Smooth muscle cell (in vitro differentiated cells): ENCODE results near the gene COLEC11. TPM values are rescaled to one million over a fixed set of nuclear protein-coding genes. Genes with fewer than 3 reads are reported as not detected.

ENCODE experiments used
- DNase-seq: peaks from one replicate; lab custom pipeline; 2025; ENCODE audit not compliant: unreplicated experiment; lab: John Stamatoyannopoulos, UW
- H2AFZ ChIP-seq: fragments of 200-600 bp; sonication (generic); 2 replicates; pipeline ENCODE4 v1.6.0; 2016; ENCODE audit warnings: antibody characterized with exemption, low read depth, mild to moderate bottlenecking
- H3F3A ChIP-seq: fragments of 200-600 bp; sonication (generic); 2 replicates; pipeline ENCODE4 v1.6.0; 2017; ENCODE audit warnings: antibody characterized with exemption, low read depth
- H3K27ac ChIP-seq: fragments of 200-600 bp; sonication (generic); 2 replicates; pipeline ENCODE4 v1.5.1; 2016; ENCODE audit warnings: low read depth, mild to moderate bottlenecking
- H3K27me3 ChIP-seq: fragments of 200-600 bp; sonication (generic); 2 replicates; pipeline ENCODE4 v1.6.1; 2016; ENCODE audit warnings: low read depth, mild to moderate bottlenecking
- H3K36me3 ChIP-seq: fragments of 200-600 bp; sonication (generic); 2 replicates; pipeline ENCODE4 v1.5.1; 2016; ENCODE audit warnings: low read depth
- H3K4me1 ChIP-seq: fragments of 200-600 bp; sonication (generic); 2 replicates; pipeline ENCODE4 v1.5.1; 2016; ENCODE audit warnings: low read depth
- H3K4me2 ChIP-seq: fragments of 200-600 bp; sonication (generic); 2 replicates; pipeline ENCODE4 v1.6.0; 2016; ENCODE audit warnings: mild to moderate bottlenecking
- H3K4me3 ChIP-seq: fragments of 200-600 bp; sonication (generic); 2 replicates; pipeline ENCODE4 v1.5.1; 2016; ENCODE audit warnings: mild to moderate bottlenecking
- H3K79me2 ChIP-seq: fragments of 200-600 bp; sonication (generic); 2 replicates; pipeline ENCODE4 v1.6.0; 2016; ENCODE audit warnings: low read depth, mild to moderate bottlenecking
- H3K9ac ChIP-seq: fragments of 200-600 bp; sonication (generic); 2 replicates; pipeline ENCODE4 v1.6.0; 2016; ENCODE audit warnings: low read depth
- H3K9me3 ChIP-seq: fragments of 200-600 bp; sonication (generic); replicated peaks from 2 replicates; pipeline ENCODE4 v1.5.1; 2016; ENCODE audit warnings: low read depth
- H4K20me1 ChIP-seq: fragments of 200-600 bp; sonication (generic); 2 replicates; pipeline ENCODE4 v1.6.0; 2016; ENCODE audit warnings: low read depth
- whole genome bisulfite sequencing: methylation state at CpG from one replicate; pipeline ENCODE4 v1.1.7; 2016; ENCODE audit warnings: low lambda C conversion rate; 5-methylcytosine and 5-hydroxymethylcytosine counted together
- polyA plus RNA-seq: library from polyadenylated mRNA; unstranded; fragments of >200 nt; fragmentation: Nextera tagmentation; extraction: Ambion mirVana; gene quantifications from 2 replicates; pipeline ENCODE4 v1.2.1, GENCODE V29; 2016
- total RNA-seq: library from RNA; depleted of rRNA; stranded (reverse); fragments of >200 nt; gene quantifications from 2 replicates; pipeline ENCODE4 v1.2.3, GENCODE V29; 2014
- TF ChIP-seq, protein P1 (sequence below): fragments of 200-600 bp; sonication (generic); IDR thresholded peaks from 2 replicates; pipeline ENCODE4 v1.5.1; 2017; ENCODE audit warnings: borderline replicate concordance, mild to moderate bottlenecking, antibody characterized with exemption; ENCODE audit not compliant: insufficient read depth, poor library complexity, severe bottlenecking

Gene COLEC11
- total and polyA plus RNA-seq, 2 experiments from 2014 or later, result 18.1 to 30.8 TPM

DNA sequence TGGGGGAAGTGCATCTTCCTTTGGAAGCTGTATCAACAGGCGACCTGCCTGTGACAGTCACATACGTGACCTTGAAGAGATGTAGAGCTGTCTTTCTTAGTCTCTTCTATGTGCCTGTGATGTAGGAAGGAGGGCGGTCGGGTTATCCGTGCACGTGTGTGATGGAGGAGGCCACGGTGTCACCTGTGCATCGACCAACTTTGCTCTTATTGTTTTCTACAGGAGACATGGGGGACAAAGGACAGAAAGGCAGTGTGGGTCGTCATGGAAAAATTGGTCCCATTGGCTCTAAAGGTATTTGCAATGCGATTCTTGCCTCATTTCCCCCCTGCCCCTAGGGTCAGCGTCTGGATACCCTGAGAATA lies 42.4 kb downstream of the COLEC11 start:
- DNase-seq, result no peak
- WGBS, result 91% methylated on average over 11 of the region's 11 CpGs
- H4K20me1 ChIP-seq, result no peaks in the 10 kb centered on the region

DNA sequence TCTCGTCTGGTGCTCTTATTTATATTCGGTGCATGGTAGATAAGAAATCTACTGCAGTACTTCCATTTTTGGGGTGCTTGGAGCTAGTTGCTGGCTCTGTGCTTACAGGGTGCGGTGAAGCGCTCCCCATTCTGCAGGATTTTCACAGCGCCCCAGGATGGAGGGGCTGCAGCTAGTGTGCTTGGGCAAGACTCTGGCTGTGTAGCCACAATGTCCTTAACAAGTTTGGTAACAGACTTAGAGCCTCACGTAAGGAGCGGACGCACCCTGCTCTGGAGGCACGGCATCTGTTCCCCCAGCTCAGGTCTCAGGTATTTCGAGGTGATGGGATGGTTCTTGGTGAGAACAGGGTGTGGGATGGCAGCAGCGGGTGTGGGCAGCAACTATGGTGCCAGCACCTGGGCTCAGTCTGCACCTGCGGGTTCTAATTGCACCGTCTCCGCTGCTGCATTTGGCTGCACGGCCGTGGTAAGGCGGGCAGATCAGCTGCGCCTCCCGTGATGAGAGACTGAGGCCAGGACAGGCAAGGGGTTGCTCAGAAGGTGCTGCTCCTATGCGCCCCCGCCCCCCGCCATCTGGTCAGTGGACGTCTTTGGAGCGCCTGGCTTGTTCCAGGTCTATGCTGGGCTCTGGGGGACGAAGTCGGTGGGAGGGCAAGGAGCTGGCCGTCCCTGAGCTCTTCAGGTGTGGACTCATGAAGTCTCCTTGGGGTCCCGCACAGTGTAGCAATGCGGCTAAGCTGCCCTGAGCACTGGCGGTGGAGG lies 43.0 kb downstream of the COLEC11 start:
- no peaks in the 10 kb centered on the region for H3K4me1 ChIP-seq
- no peaks in the 10 kb centered on the region for H3K9me3 ChIP-seq
- H4K20me1 ChIP-seq, result no peaks in the 10 kb centered on the region
- H2AFZ ChIP-seq, result no peak overlapping the region
- 93% methylated on average over 30 of the region's 30 CpGs for WGBS
- H3K36me3 ChIP-seq, result no peaks in the 10 kb centered on the region
- no peaks in the 10 kb centered on the region for H3K27me3 ChIP-seq
- no peak overlapping the region for H3K4me2 ChIP-seq
- no peak overlapping the region for H3K27ac ChIP-seq
- H3K79me2 ChIP-seq, result no peaks in the 10 kb centered on the region
- no peaks in the 10 kb centered on the region for H3F3A ChIP-seq
- no peak overlapping the region for H3K4me3 ChIP-seq
- no peak overlapping the region for H3K9ac ChIP-seq
- DNase-seq, result no peak
- TF ChIP-seq, protein P1, sequence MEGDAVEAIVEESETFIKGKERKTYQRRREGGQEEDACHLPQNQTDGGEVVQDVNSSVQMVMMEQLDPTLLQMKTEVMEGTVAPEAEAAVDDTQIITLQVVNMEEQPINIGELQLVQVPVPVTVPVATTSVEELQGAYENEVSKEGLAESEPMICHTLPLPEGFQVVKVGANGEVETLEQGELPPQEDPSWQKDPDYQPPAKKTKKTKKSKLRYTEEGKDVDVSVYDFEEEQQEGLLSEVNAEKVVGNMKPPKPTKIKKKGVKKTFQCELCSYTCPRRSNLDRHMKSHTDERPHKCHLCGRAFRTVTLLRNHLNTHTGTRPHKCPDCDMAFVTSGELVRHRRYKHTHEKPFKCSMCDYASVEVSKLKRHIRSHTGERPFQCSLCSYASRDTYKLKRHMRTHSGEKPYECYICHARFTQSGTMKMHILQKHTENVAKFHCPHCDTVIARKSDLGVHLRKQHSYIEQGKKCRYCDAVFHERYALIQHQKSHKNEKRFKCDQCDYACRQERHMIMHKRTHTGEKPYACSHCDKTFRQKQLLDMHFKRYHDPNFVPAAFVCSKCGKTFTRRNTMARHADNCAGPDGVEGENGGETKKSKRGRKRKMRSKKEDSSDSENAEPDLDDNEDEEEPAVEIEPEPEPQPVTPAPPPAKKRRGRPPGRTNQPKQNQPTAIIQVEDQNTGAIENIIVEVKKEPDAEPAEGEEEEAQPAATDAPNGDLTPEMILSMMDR, result no peak

More for the DNA sequence above, 42.4 kb downstream of the COLEC11 start:
- H3K9me3 ChIP-seq, result no peaks in the 10 kb centered on the region
- H3K4me1 ChIP-seq, result no peaks in the 10 kb centered on the region
- H3K27me3 ChIP-seq, result no peaks in the 10 kb centered on the region
- TF ChIP-seq, protein P1, result no peak
- no peak overlapping the region for H2AFZ ChIP-seq
- no peaks in the 10 kb centered on the region for H3F3A ChIP-seq
- H3K79me2 ChIP-seq, result no peaks in the 10 kb centered on the region
- H3K9ac ChIP-seq, result no peak overlapping the region
- no peak overlapping the region for H3K27ac ChIP-seq
- no peak overlapping the region for H3K4me2 ChIP-seq
- no peaks in the 10 kb centered on the region for H3K36me3 ChIP-seq
- no peak overlapping the region for H3K4me3 ChIP-seq

DNA sequence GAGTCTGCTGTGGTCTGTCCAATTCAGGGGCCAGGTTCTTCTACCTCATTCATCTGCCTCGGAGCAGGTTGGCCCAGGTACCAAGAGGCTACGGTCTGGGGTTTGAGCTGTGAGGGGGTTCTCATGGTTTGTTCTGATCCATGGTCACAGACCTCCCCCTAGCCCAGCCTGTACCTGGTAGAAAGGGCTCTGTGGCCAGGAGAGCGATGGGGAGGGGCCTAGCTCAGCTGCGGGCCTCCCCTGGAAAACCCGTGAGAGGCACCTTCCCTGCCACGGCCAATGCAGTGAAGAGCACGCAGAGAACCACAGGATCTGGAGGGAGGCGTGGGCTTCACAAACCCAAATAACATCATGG lies 43.5 kb downstream of the COLEC11 start:
- Histone ChIP-seq H4K20me1 (no peaks in the 10 kb centered on the region), H3K27me3 (no peaks in the 10 kb centered on the region), H2AFZ (no peak overlapping the region), H3K9me3 (no peaks in the 10 kb centered on the region), H3K79me2 (no peaks in the 10 kb centered on the region), H3K27ac (no peak overlapping the region), H3K4me3 (no peak overlapping the region), H3K4me2 (no peak overlapping the region), H3K36me3 (no peaks in the 10 kb centered on the region), H3K9ac (no peak overlapping the region), H3F3A (no peaks in the 10 kb centered on the region), H3K4me1 (no peaks in the 10 kb centered on the region)
- DNase-seq, result no peak
- 88% methylated on average over 8 of the region's 8 CpGs for WGBS
- TF ChIP-seq, protein P1, result no peak

DNA sequence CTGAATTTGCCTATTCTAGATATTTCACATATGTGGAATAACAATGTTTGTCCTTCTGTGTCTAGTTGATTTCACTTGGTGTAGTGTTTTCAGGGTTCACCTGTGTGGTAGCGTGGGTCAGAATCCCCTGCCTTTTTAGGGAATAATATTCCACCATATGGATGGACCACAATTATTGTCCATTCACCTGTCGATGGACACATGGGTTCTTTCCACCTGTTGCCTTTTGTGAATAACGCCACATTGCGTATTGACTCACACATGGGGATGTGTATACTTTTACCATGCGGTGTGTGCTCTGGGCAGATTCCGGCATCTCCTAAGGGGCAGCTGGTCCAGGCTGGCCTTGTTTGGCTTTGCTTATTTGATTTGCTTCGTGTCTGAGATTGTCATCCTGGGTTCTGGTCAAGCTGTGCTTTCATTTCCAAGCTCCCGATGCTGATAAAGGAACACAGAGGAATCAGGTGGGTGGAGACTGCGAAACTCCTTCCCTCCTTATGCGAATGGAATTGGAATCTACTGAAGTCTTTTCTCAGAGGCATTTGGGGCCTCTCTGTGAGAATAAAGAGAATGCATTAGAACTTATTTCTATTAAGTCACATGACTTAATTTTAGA lies 44.2 kb downstream of the COLEC11 start:
- WGBS, result 87% methylated on average over 10 of the region's 10 CpGs
- no peak for DNase-seq

More for the DNA sequence above, 44.2 kb downstream of the COLEC11 start:
- no peak overlapping the region for H3K4me3 ChIP-seq
- no peaks in the 10 kb centered on the region for H3K9me3 ChIP-seq
- no peaks in the 10 kb centered on the region for H4K20me1 ChIP-seq
- H3K4me1 ChIP-seq, result no peaks in the 10 kb centered on the region
- H3K9ac ChIP-seq, result no peak overlapping the region
- no peaks in the 10 kb centered on the region for H3K36me3 ChIP-seq
- no peak overlapping the region for H2AFZ ChIP-seq
- no peak overlapping the region for H3K27ac ChIP-seq
- no peaks in the 10 kb centered on the region for H3F3A ChIP-seq
- TF ChIP-seq, protein P1, result no peak
- H3K79me2 ChIP-seq, result no peaks in the 10 kb centered on the region
- no peak overlapping the region for H3K4me2 ChIP-seq
- H3K27me3 ChIP-seq, result no peaks in the 10 kb centered on the region
